Hematopoietic multipotent progenitor cell treated with erythropoietin and hydrocortisone succinate and interleukin-3 and kit ligand, for 6 days (in vitro differentiated cells): ENCODE measurements around the gene MACF1.
A peak's percentile ranks its signal among the peaks of the same experiment; 100 is the strongest.
"Not testable (repeated sequence)": the region's sequence is repeated elsewhere in the genome, so short reads cannot be mapped to it uniquely, and the experiment has no call there.

Experiments used
- DNase-seq: peaks from one replicate; pipeline ENCODE4 v3.0.0-alpha.2; 2015

Gene MACF1

GRCh38 chr1:39182804-39183203, 21.7 kb upstream of the MACF1 start:
- DNase-seq: no peak

GRCh38 chr1:39183503-39184353, 20.8 kb upstream of the MACF1 start:
- DNase-seq: peak; percentile 86

GRCh38 chr1:39184354-39184818, 20.1 kb upstream of the MACF1 start:
- DNase-seq: peak; percentile 89

- DNase-seq: no peak
Measured at GRCh38 chr1:39187275-39188046, 17.0 kb upstream of the MACF1 start.

GRCh38 chr1:39189592-39190041, 14.9 kb upstream of the MACF1 start:
- no peak for DNase-seq

- no peak for DNase-seq
Measured at GRCh38 chr1:39190096-39190495, 14.4 kb upstream of the MACF1 start.

GRCh38 chr1:39194398-39195051, 10.0 kb upstream of the MACF1 start:
- no peak for DNase-seq

GRCh38 chr1:39195166-39196111, 9.1 kb upstream of the MACF1 start:
- DNase-seq: peak; percentile 88

- peak; percentile 96 for DNase-seq
Measured at GRCh38 chr1:39196244-39197215, 8.0 kb upstream of the MACF1 start.

GRCh38 chr1:39199593-39199992, 4.9 kb upstream of the MACF1 start:
- DNase-seq: no peak

GRCh38 chr1:39205102-39205780, 746 bp downstream of the MACF1 start:
- peak; percentile 85 for DNase-seq

GRCh38 chr1:39205781-39206464, 1.4 kb downstream of the MACF1 start:
- no peak for DNase-seq

- DNase-seq: not testable (repeated sequence)
Measured at GRCh38 chr1:39208360-39208759, 3.9 kb downstream of the MACF1 start.

GRCh38 chr1:39210649-39211048, 6.2 kb downstream of the MACF1 start:
- no peak for DNase-seq

GRCh38 chr1:39212499-39212898, 8.0 kb downstream of the MACF1 start:
- no peak for DNase-seq

GRCh38 chr1:39213511-39214002, 9.1 kb downstream of the MACF1 start:
- DNase-seq: no peak

- DNase-seq: peak; percentile 61
Measured at GRCh38 chr1:39214021-39214713, 9.7 kb downstream of the MACF1 start.

GRCh38 chr1:39214714-39214997, 10.2 kb downstream of the MACF1 start:
- no peak for DNase-seq
